Measurements from ENCODE around the gene SUSD4.

DNA sequence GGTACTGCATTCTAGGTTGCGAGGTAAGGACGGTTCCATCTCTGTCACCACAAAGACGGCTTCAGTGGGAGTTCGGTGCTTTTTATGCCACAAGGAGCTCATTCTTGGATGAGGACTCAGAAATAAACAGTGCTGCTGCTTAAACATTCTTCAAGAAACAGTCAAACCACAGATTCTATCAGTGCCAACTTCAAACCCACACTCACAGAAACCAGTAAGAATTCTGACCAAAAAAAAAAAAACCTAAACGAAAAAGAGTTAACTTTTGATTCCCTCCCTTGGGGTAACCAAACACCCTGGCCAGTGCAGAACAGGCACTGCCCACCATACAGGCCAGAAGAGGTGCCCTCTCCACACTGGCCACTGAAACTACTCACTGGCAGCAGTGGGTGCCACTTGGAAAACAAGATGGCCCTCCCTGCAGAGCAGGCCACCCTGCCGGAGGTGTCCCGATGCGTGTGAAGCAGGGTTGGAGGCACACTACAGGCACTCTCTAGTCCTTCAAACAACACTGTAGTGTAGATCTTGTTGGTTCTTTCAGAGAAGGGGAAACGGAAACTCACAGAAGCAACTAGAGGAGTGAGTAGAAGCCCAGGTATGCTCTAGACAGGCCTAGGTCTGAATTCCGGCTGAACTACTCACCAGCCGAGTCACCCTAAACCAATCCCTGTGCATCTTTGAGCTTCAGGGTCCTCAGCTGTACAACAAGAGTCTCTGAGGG, 133.7 kb downstream of the SUSD4 start:
- TF ChIP-seq ZNF12 (CRISPR knock-in tag; IDR thresholded peaks at IDR 0.05) (no peak), MEF2D (tag; conservative IDR thresholded peaks at IDR 0.05; ENCODE audit: low read depth) (no peak), SMARCE1 (IDR thresholded peaks at IDR 0.05) (no peak), BACH1 (tag; IDR thresholded peaks at IDR 0.05) (no peak)
- TF ChIP-seq, protein P1, sequence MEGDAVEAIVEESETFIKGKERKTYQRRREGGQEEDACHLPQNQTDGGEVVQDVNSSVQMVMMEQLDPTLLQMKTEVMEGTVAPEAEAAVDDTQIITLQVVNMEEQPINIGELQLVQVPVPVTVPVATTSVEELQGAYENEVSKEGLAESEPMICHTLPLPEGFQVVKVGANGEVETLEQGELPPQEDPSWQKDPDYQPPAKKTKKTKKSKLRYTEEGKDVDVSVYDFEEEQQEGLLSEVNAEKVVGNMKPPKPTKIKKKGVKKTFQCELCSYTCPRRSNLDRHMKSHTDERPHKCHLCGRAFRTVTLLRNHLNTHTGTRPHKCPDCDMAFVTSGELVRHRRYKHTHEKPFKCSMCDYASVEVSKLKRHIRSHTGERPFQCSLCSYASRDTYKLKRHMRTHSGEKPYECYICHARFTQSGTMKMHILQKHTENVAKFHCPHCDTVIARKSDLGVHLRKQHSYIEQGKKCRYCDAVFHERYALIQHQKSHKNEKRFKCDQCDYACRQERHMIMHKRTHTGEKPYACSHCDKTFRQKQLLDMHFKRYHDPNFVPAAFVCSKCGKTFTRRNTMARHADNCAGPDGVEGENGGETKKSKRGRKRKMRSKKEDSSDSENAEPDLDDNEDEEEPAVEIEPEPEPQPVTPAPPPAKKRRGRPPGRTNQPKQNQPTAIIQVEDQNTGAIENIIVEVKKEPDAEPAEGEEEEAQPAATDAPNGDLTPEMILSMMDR (IDR thresholded peaks at IDR 0.05 in 2 of 3, conservative IDR thresholded peaks at IDR 0.05 in 1 of 3; ENCODE audit: insufficient read depth in 2 of 3, low read depth in 1 of 3, low read length in 3 of 3), result no peak
- TF ChIP-seq, protein P2, sequence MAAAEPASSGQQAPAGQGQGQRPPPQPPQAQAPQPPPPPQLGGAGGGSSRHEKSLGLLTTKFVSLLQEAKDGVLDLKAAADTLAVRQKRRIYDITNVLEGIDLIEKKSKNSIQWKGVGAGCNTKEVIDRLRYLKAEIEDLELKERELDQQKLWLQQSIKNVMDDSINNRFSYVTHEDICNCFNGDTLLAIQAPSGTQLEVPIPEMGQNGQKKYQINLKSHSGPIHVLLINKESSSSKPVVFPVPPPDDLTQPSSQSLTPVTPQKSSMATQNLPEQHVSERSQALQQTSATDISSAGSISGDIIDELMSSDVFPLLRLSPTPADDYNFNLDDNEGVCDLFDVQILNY (CRISPR knock-in tag; IDR thresholded peaks at IDR 0.05), result no peak
- TF ChIP-seq, protein P3, sequence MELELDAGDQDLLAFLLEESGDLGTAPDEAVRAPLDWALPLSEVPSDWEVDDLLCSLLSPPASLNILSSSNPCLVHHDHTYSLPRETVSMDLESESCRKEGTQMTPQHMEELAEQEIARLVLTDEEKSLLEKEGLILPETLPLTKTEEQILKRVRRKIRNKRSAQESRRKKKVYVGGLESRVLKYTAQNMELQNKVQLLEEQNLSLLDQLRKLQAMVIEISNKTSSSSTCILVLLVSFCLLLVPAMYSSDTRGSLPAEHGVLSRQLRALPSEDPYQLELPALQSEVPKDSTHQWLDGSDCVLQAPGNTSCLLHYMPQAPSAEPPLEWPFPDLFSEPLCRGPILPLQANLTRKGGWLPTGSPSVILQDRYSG (tag; conservative IDR thresholded peaks at IDR 0.05; ENCODE audit: low read depth), result no peak

Data from K562 (cell line).